Measurements from ENCODE around the gene CCDC74B. TPM values are rescaled to one million over a fixed set of nuclear protein-coding genes. Genes with fewer than 3 reads are reported as not detected.
A peak's percentile ranks its signal among the peaks of the same experiment; 100 is the strongest.
"Not testable (repeated sequence)": the region's sequence is repeated elsewhere in the genome, so short reads cannot be mapped to it uniquely, and the experiment has no call there.

CCDC74B gene
- total and polyA plus RNA-seq, 2 experiments from 2014 or later, result 7.8 to 17.0 TPM

GRCh38 chr2:130140516-130140915 lies 4.4 kb downstream of the CCDC74B start:
- not testable (repeated sequence) for DNase-seq (ENCODE audit: low read depth in 1 of 2, low spot score in 1 of 2); H3K4me3 ChIP-seq; H3K36me3 ChIP-seq; H3K9me3 ChIP-seq (ENCODE audit: low read depth); H3K4me1 ChIP-seq (ENCODE audit: low read depth); H3K27ac ChIP-seq; H3K27me3 ChIP-seq

GRCh38 chr2:130139331-130140280 lies 5.3 kb downstream of the CCDC74B start:
- H3K36me3 ChIP-seq; H3K4me3 ChIP-seq; H3K4me1 ChIP-seq (ENCODE audit: low read depth); DNase-seq (ENCODE audit: low read depth in 1 of 2, low spot score in 1 of 2); H3K27me3 ChIP-seq; H3K27ac ChIP-seq; H3K9me3 ChIP-seq (ENCODE audit: low read depth): not testable (repeated sequence)

- H3K9me3 ChIP-seq (ENCODE audit: low read depth); H3K4me1 ChIP-seq (ENCODE audit: low read depth); H3K36me3 ChIP-seq; DNase-seq (ENCODE audit: low read depth in 1 of 2, low spot score in 1 of 2); H3K27ac ChIP-seq; H3K4me3 ChIP-seq; H3K27me3 ChIP-seq: not testable (repeated sequence)
Measured at GRCh38 chr2:130138841-130139251, 6.1 kb downstream of the CCDC74B start.

GRCh38 chr2:130138326-130138725 lies 6.6 kb downstream of the CCDC74B start:
- not testable (repeated sequence) for H3K4me1 ChIP-seq (ENCODE audit: low read depth); DNase-seq (ENCODE audit: low read depth in 1 of 2, low spot score in 1 of 2); H3K27ac ChIP-seq; H3K4me3 ChIP-seq; H3K27me3 ChIP-seq; H3K9me3 ChIP-seq (ENCODE audit: low read depth); H3K36me3 ChIP-seq

GRCh38 chr2:130137118-130137517 lies 7.8 kb downstream of the CCDC74B start:
- not testable (repeated sequence) for H3K36me3 ChIP-seq; H3K4me3 ChIP-seq; H3K4me1 ChIP-seq (ENCODE audit: low read depth); DNase-seq (ENCODE audit: low read depth in 1 of 2, low spot score in 1 of 2); H3K9me3 ChIP-seq (ENCODE audit: low read depth); H3K27me3 ChIP-seq; H3K27ac ChIP-seq

GRCh38 chr2:130136546-130136945 lies 8.4 kb downstream of the CCDC74B start:
- not testable (repeated sequence) for H3K9me3 ChIP-seq (ENCODE audit: low read depth); H3K36me3 ChIP-seq; DNase-seq (ENCODE audit: low read depth in 1 of 2, low spot score in 1 of 2); H3K27me3 ChIP-seq; H3K4me1 ChIP-seq (ENCODE audit: low read depth); H3K27ac ChIP-seq; H3K4me3 ChIP-seq

GRCh38 chr2:130135692-130136541 lies 9.0 kb downstream of the CCDC74B start:
- no peak for DNase-seq (ENCODE audit: low read depth in 1 of 2, low spot score in 1 of 2)
- H3K4me1 ChIP-seq (ENCODE audit: low read depth), result no peaks in the 10 kb centered on the region
- no peaks in the 10 kb centered on the region for H3K36me3 ChIP-seq
- no peaks in the 10 kb centered on the region for H3K9me3 ChIP-seq (ENCODE audit: low read depth)
- TF ChIP-seq CTCF (IDR thresholded peaks at IDR 0.05; ENCODE audit: low read depth, low read length), result no peak
- no peak overlapping the region for H3K4me3 ChIP-seq
- H3K27me3 ChIP-seq, result no peaks in the 10 kb centered on the region
- no peak overlapping the region for H3K27ac ChIP-seq

GRCh38 chr2:130129120-130129829 lies 15.6 kb downstream of the CCDC74B start, which contains the start of gene POTEF:
Gene POTEF, minus strand, starts transcription at chr2:130129222. Its CDS starts 8,707 bp downstream, at chr2:130120515.
- H3K36me3 ChIP-seq; H3K4me1 ChIP-seq (ENCODE audit: low read depth); H3K27me3 ChIP-seq; H3K9me3 ChIP-seq (ENCODE audit: low read depth); H3K27ac ChIP-seq: not testable (repeated sequence)
- H3K4me3 ChIP-seq, result peak within 1 kb of the TSS; percentile 55
- peak in 1 of 2 donors; percentile 71 for DNase-seq (ENCODE audit: low read depth in 1 of 2, low spot score in 1 of 2)

- not testable (repeated sequence) for DNase-seq (ENCODE audit: low read depth in 1 of 2, low spot score in 1 of 2); H3K27me3 ChIP-seq; H3K36me3 ChIP-seq; H3K9me3 ChIP-seq (ENCODE audit: low read depth); H3K27ac ChIP-seq; H3K4me1 ChIP-seq (ENCODE audit: low read depth)
- peak overlapping the region; percentile 32 for H3K4me3 ChIP-seq
Measured at GRCh38 chr2:130128464-130128863, 16.4 kb downstream of the CCDC74B start.

- H3K4me3 ChIP-seq; H3K27ac ChIP-seq; H3K36me3 ChIP-seq; H3K4me1 ChIP-seq (ENCODE audit: low read depth); H3K27me3 ChIP-seq; H3K9me3 ChIP-seq (ENCODE audit: low read depth); DNase-seq (ENCODE audit: low read depth in 1 of 2, low spot score in 1 of 2): not testable (repeated sequence)
Measured at GRCh38 chr2:130127726-130128125, 17.2 kb downstream of the CCDC74B start.

GRCh38 chr2:130120924-130121323 lies 24.0 kb downstream of the CCDC74B start:
- not testable (repeated sequence) for DNase-seq (ENCODE audit: low read depth in 1 of 2, low spot score in 1 of 2); H3K27me3 ChIP-seq; H3K27ac ChIP-seq; H3K4me1 ChIP-seq (ENCODE audit: low read depth); H3K9me3 ChIP-seq (ENCODE audit: low read depth); H3K4me3 ChIP-seq; H3K36me3 ChIP-seq

- H3K4me1 ChIP-seq (ENCODE audit: low read depth); H3K9me3 ChIP-seq (ENCODE audit: low read depth); H3K4me3 ChIP-seq; H3K36me3 ChIP-seq; H3K27me3 ChIP-seq: not testable (repeated sequence)
- H3K27ac ChIP-seq, result peak overlapping the region; percentile 68
- peak in 1 of 2 donors; percentile 23 for DNase-seq (ENCODE audit: low read depth in 1 of 2, low spot score in 1 of 2)
Measured at GRCh38 chr2:130102597-130103363, 42.1 kb downstream of the CCDC74B start.
